ENCODE data around the gene URAD. TPM values are rescaled to one million over a fixed set of nuclear protein-coding genes. Genes with fewer than 3 reads are reported as not detected.
A peak's percentile ranks its signal among the peaks of the same experiment; 100 is the strongest.

Gene URAD
- total RNA-seq, 1 donor from 2014 or later = not detected

- intact Hi-C loops (cut with DNase I) = no loop called here
- DNase-seq = no peak
- ATAC-seq (ENCODE audit: poor library complexity) = no peak
Measured at GRCh38 chr13:27962128-27962841, 26.2 kb downstream of the URAD start.

- no peak for ATAC-seq (ENCODE audit: poor library complexity)
- DNase-seq = no peak
- intact Hi-C loops (cut with DNase I) = no loop called here
Measured at GRCh38 chr13:27961227-27962085, 27.0 kb downstream of the URAD start.

DNA sequence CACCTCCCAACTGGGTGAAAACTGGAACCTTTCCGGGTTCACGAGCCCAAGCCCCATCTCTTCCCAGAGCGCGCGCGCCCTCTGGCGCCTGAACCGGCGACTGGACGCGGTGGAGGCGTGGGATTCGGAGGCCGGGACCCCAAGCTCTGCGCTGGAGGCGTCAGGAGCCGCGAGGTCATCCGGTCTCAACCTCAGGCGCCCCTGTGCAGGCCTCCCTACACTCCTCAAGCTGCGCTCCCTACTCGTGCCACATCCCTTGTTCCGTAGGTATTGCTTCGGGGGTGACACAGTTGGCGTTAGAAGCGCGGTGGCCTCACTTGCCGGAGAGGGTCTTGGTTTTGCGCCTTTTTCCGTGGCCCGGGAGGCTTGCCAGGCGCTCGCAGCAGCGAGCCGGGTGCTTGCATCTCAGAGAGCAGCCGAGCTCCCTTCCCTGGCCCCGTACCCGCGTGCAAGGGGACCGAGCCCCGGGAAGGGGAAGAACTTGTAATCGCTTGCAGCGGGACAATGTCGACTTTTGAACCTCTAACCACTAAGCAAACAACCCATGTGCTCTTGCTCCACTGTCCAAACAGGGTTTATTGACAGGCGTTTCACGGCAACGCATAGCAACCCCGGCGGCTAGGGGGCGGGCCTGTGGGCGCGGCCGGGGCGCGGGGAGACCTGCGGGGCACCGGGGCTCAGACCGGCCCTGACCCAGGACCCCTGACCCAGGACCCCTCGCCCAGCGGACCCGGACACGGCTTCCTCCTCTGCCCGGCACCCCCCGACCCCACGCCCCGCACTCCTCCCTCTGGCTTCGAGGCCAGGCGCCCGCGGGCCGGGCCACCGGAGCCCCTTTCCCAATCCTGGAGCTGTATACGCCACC, 27.9 kb downstream of the URAD start:
- peak; percentile 81 for ATAC-seq (ENCODE audit: poor library complexity)
- peak; percentile 63 for DNase-seq
- intact Hi-C loops (cut with DNase I) = no loop called here

DNA sequence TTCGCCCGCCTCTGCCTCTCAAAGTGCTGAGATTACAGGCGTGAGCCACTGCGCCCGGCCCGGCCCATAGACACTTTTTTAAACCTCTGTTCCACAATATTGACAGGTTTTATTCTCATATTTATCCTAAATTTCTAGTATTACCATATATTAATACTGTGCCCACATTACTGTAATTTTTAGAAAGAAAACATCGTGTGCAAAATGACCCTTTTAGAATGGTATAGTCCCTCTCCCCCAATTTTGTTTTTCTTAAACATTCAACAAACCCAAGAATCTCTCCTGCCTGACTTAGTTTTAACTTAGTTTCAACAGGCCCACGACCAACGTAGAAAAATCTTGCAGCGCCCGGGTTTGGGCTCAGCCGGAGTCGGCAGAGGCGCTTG, 28.5 kb downstream of the URAD start:
- intact Hi-C loops (cut with DNase I) = no loop called here
- DNase-seq (no peak), ATAC-seq (ENCODE audit: poor library complexity) (no peak)

DNA sequence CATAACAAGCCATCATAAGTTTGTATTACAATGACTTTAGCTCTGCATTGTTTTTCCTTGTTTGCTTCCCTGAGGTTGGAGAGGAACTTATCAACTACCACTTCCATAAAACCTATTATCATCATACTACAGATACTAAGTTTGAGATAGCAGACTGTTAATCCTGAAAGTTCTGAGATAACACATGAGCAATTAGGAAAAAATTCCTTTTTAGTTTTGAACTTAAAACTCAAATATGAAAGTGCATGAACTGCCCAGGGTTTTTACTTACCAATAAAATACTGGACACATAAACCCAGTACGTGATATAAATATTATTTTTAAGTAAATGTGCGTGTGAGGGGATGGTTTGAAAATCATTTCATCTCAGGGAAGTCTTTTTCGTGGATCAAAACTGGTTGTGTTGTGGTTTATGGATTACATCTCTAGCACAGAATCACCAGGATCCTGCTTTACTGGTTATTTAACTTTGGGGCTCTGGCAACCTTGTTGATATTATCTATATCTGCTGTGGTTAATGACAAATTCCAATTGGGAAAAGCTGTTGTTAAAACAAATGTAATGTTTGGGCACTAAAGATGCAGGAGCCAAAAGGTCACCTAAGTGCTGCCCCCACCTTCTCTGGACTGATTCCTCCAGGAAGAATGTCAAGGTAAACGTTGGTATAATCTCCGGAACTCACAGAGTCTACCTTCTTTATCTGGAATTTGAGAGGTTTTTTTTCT, 31.8 kb downstream of the URAD start:
- no peak for ATAC-seq (ENCODE audit: poor library complexity)
- intact Hi-C loops (cut with DNase I) = no loop called here
- DNase-seq = no peak

DNA sequence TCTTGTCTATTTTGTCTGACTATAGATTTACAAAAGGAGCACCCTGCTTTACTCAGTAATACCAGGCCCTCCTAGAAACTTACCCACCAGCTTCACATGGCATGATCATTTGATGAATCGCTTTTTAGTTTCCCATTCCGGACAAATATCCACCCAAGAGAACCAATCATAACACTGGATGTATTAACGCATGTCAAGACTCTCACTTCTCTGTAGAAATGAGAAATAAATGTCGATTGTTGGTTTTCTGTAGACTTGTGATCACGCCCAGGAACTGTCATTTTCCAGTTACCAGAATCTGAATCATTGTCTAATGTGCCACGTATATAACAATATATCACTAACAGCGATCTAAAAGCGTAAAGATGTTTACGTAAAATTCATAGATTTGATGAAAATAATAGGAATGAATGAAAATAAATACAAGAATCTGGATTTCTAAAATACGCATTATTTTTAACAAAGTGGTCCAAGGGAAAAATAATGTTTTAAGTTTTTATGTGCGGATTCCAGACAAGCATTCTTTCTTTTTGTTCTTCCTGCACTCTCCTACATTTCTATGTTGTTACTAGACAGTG, 33.4 kb downstream of the URAD start:
- ATAC-seq (ENCODE audit: poor library complexity) (no peak), DNase-seq (no peak)
- intact Hi-C loops (cut with DNase I) = no loop called here

DNA sequence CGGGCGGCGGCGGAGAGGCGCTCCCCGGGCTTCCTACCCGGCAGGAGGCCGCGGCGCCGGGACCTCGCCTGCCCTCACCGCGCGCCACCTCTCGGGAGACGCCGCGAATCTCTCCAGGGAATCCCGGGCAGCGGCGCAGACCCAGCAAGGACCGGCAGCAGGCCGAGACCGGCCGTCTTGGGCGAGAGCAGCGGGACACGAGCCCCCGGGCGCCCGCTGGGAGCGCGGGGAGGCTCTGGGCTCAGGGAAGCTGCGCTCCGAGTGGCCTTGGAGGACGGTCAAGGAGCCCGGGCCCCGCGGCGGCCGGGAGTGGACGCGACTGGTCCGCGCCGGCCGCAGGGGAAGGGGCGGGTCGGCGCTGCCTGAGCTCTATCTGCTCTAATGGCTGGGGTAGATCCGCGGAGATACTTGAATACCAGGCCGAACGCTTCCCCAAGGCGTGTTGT, 34.1 kb downstream of the URAD start:
- ATAC-seq (ENCODE audit: poor library complexity) (peak; percentile 69), DNase-seq (no peak)
- intact Hi-C loops (cut with DNase I) = no loop called here

- ATAC-seq (ENCODE audit: poor library complexity) = peak; percentile 99
- intact Hi-C loops (cut with DNase I) = no loop called here
- DNase-seq = peak; percentile 82
Measured at GRCh38 chr13:27953676-27954405, 34.7 kb downstream of the URAD start.

GRCh38 chr13:27952876-27953675, 35.4 kb downstream of the URAD start:
- intact Hi-C loops (cut with DNase I) = no loop called here

GRCh38 chr13:27942972-27943371, 45.5 kb downstream of the URAD start:
- DNase-seq (no peak), ATAC-seq (ENCODE audit: poor library complexity) (no peak)
- intact Hi-C loops (cut with DNase I) = no loop called here

More at GRCh38 chr13:27952876-27953675, 35.4 kb downstream of the URAD start:
- peak; percentile 32 for ATAC-seq (ENCODE audit: poor library complexity)
- no peak for DNase-seq

DNA sequence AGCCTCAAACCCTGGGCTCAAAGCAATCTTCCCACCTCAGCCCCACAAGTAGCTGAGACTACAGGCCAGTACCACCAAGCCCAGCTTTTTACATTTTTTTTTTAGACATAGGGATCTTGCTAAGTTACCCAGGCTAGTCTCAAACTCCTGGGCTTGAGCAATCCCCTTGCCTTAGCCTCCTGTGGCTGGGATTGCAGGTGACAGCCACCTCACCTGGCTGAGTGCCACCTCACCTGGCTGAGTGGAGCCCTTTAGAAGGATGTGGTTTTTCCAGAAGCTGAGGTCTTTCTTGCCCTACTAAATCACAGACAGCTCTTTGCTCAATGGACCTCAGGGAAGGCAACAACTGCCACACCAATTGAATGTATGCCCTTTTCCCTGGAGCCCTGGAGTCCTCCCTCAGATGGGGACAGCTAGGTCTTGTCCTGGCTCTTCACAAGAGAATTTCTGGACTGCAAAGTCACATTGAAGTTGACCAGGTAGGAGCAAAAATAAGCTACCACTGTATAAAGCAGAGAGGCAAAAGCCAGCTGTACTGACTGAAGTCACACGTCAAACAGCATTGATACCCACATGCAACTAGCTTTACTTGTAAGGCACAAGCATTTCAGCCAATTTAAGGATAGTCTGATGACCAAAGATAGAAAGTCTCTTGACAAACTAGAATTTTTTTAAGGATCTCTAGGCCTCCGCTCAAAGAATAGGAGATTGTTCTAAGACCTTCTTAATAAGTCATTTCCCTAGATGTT, 54.7 kb downstream of the URAD start:
- ATAC-seq (ENCODE audit: poor library complexity) (no peak), DNase-seq (no peak)
- intact Hi-C loops (cut with DNase I) = no loop called here

DNA sequence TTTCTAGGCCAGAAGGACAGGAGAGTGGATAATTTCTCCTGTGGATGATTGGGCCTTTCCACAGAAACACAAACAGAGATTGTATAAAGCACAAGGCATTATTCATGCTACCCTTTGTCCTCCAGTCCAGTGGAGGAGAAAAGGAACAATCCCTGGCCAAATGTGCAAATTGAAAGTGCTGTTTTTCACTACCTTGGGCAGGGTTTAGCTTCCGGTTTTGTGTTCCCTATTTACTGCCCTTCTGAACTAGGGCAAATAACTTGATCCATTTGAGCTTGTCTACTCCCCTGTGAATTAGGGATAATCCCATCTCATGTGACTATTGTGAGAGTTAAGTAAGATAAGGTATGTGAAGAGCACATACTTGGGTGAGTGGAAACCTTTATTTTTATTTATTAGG, 55.4 kb downstream of the URAD start:
- intact Hi-C loops (cut with DNase I) = no loop called here
- DNase-seq = no peak
- no peak for ATAC-seq (ENCODE audit: poor library complexity)

- no peak for DNase-seq
- intact Hi-C loops (cut with DNase I) = no loop called here
- ATAC-seq (ENCODE audit: poor library complexity) = no peak
Measured at GRCh38 chr13:27929868-27930267, 58.6 kb downstream of the URAD start.

- intact Hi-C loops (cut with DNase I) = no loop called here
Measured at GRCh38 chr13:27928805-27929753, 59.4 kb downstream of the URAD start.

DNA sequence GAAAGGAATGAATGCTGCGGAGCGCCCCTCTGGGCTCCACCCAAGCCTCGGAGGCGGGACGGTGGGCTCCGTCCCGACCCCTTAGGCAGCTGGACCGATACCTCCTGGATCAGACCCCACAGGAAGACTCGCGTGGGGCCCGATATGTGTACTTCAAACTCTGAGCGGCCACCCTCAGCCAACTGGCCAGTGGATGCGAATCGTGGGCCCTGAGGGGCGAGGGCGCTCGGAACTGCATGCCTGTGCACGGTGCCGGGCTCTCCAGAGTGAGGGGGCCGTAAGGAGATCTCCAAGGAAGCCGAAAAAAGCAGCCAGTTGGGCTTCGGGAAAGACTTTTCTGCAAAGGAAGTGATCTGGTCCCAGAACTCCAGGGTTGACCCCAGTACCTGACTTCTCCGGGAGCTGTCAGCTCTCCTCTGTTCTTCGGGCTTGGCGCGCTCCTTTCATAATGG, 60.1 kb downstream of the URAD start:
- intact Hi-C loops (cut with DNase I) = no loop called here
- no peak for ATAC-seq (ENCODE audit: poor library complexity)

More at GRCh38 chr13:27928805-27929753, 59.4 kb downstream of the URAD start:
- ATAC-seq (ENCODE audit: poor library complexity) (no peak), DNase-seq (no peak)

More for the DNA sequence above, 60.1 kb downstream of the URAD start:
- no peak for DNase-seq
